Measurements from ENCODE around the gene SLC25A25.

SLC25A25 gene

GRCh38 chr9:128145536-128145935 is 77.5 kb downstream of the SLC25A25 start:
- FAIRE-seq (no peak), DNase-seq (ENCODE audit: insufficient read length, low spot score) (no peak)
- no peak for TF ChIP-seq POLR2AphosphoS5 (IDR thresholded peaks at IDR 0.05; ENCODE audit: low read depth, low read length)

DNA sequence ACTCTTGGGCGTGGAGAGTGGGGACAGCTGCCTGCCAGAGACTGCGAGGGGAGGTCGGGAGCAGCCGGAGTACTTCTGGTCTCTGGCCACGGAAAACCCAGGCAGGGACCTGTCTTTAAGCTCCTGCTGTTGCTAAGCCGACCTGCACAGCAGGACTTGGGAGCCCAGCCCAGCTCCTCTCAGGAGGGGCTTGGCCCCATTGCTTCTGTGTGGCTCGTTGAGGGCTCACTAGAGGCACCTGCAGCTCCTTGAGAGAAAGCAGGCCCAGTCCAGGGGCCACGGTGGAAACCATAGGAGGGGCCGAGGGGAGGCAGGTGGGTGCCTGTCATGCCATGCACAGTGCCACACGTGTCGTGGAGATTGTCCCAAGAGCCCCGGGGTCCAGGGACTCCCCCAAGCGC is 77.9 kb downstream of the SLC25A25 start:
- FAIRE-seq: no peak
- TF ChIP-seq SPI1 (IDR thresholded peaks at IDR 0.05; ENCODE audit: low read depth, low read length): no peak
- no peak for TF ChIP-seq POLR2A (IDR thresholded peaks at IDR 0.05; ENCODE audit: low read depth, low read length)
- no peak for TF ChIP-seq TAF1 (IDR thresholded peaks at IDR 0.05; ENCODE audit: low read depth, low read length)
- TF ChIP-seq POLR2AphosphoS5 (IDR thresholded peaks at IDR 0.05; ENCODE audit: low read depth, low read length): no peak
- TF ChIP-seq POU2F2 (IDR thresholded peaks at IDR 0.05; ENCODE audit: low read depth, low read length): no peak
- TF ChIP-seq PAX5 (IDR thresholded peaks at IDR 0.05; ENCODE audit: insufficient read depth, low read length, severe bottlenecking): no peak
- no peak for DNase-seq (ENCODE audit: insufficient read length, low spot score)

- FAIRE-seq (no peak), DNase-seq (ENCODE audit: insufficient read length, low spot score) (no peak)
- TF ChIP-seq TAF1 (IDR thresholded peaks at IDR 0.05; ENCODE audit: low read depth, low read length) (no peak), POLR2A (IDR thresholded peaks at IDR 0.05; ENCODE audit: low read depth, low read length) (no peak), SPI1 (IDR thresholded peaks at IDR 0.05; ENCODE audit: low read depth, low read length) (no peak), PAX5 (IDR thresholded peaks at IDR 0.05; ENCODE audit: insufficient read depth, low read length, severe bottlenecking) (no peak), POLR2AphosphoS5 (IDR thresholded peaks at IDR 0.05; ENCODE audit: low read depth, low read length) (no peak), POU2F2 (IDR thresholded peaks at IDR 0.05; ENCODE audit: low read depth, low read length) (no peak)
Measured at GRCh38 chr9:128146591-128147120, 78.6 kb downstream of the SLC25A25 start.

DNA sequence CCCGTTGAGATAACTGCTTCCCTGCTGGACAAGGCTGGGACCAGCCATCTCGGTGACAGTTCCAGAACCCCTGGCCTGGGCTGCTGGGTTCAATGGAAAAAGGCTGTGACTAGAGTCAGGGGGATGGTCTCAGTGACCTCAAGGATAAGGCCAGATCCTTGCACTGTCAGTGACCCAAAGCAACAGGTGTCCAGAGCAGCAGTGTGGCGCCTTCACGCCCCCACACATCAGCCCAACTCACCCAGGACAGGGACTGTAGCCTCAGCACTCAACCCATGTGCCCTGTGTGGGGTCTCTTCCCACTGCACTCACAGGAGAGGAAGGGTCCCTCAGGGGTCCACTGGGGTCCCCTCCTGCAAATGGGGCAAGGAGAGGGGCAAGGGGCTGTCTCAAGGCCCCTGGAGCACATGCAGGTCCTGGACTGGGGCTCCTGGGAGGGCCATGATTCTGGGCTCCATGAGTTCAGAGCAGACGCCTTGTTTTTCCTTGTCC is 80.5 kb downstream of the SLC25A25 start:
- no peak for DNase-seq (ENCODE audit: insufficient read length, low spot score)
- TF ChIP-seq TAF1 (IDR thresholded peaks at IDR 0.05; ENCODE audit: low read depth, low read length): no peak
- no peak for TF ChIP-seq POU2F2 (IDR thresholded peaks at IDR 0.05; ENCODE audit: low read depth, low read length)
- no peak for TF ChIP-seq POLR2AphosphoS5 (IDR thresholded peaks at IDR 0.05; ENCODE audit: low read depth, low read length)
- no peak for TF ChIP-seq POLR2A (IDR thresholded peaks at IDR 0.05; ENCODE audit: low read depth, low read length)
- no peak for TF ChIP-seq PAX5 (IDR thresholded peaks at IDR 0.05; ENCODE audit: insufficient read depth, low read length, severe bottlenecking)
- no peak for TF ChIP-seq SPI1 (IDR thresholded peaks at IDR 0.05; ENCODE audit: low read depth, low read length)
- no peak for FAIRE-seq

DNA sequence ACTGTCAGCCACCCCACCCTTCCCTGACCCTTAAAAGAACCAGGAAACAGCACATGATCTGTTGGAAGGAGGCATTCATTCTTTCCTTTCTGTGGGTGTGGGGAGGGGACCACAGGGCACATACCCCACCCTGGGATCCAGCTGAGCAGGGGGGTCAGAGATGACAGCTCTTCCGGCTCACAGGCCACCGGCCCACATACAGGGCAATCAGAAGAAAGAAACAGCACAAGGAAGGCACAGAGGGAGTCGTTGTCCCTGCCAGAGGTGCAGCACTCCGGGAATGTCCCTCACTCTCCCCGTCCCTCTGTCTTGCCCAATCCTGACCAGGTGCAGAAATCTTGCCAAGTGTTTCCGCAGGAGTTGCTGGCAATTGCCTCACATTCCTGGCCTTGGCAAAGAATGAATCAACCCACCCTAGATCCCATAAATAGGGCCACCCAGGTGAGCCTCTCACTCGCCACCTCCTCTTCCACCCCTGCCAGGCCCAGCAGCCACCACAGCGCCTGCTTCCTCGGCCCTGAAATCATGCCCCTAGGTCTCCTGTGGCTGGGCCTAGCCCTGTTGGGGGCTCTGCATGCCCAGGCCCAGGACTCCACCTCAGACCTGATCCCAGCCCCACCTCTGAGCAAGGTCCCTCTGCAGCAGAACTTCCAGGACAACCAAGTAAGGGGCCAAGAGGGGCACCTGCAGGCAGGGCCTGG is 81.1 kb downstream of the SLC25A25 start, which contains the start of gene LCN2:
Gene LCN2, plus strand, starts transcription at position 453 of the 701 bp plus-strand sequence. Its CDS starts 73 bp downstream, at position 526.
- TF ChIP-seq POU2F2 (IDR thresholded peaks at IDR 0.05; ENCODE audit: low read depth, low read length): no peak
- TF ChIP-seq TAF1 (IDR thresholded peaks at IDR 0.05; ENCODE audit: low read depth, low read length): no peak
- TF ChIP-seq POLR2A (IDR thresholded peaks at IDR 0.05; ENCODE audit: low read depth, low read length): no peak
- TF ChIP-seq SPI1 (IDR thresholded peaks at IDR 0.05; ENCODE audit: low read depth, low read length): no peak
- no peak for TF ChIP-seq POLR2AphosphoS5 (IDR thresholded peaks at IDR 0.05; ENCODE audit: low read depth, low read length)
- no peak for TF ChIP-seq PAX5 (IDR thresholded peaks at IDR 0.05; ENCODE audit: insufficient read depth, low read length, severe bottlenecking)
- FAIRE-seq (no peak), DNase-seq (ENCODE audit: insufficient read length, low spot score) (peak; percentile 12)

DNA sequence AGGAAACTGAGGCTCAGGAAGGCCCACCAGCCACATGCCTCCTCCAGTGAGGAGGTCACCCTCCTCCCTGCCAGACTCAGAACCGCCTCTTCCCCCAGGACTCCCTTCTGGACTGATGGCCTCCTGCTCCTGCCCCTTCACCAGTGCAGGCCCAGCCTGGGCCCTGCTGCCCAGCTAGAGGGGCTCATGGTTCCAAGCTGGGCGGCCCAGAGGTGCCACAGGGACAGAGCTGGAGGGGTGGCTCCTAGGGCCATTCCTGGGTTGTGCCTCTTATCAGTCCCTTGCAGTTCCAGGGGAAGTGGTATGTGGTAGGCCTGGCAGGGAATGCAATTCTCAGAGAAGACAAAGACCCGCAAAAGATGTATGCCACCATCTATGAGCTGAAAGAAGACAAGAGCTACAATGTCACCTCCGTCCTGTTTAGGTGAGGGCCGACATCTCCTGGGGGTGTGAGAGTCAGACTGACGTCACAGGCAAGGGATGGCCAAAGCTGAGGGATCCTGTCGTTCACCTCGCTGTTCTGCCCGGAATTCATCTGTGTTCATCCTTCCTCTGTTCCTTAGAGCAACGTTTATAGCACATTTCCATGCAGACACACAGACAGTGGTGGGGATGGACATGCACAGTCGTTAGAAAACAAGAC is 82.0 kb downstream of the SLC25A25 start:
- no peak for FAIRE-seq
- DNase-seq (ENCODE audit: insufficient read length, low spot score): peak; percentile 11
- no peak for TF ChIP-seq POLR2AphosphoS5 (IDR thresholded peaks at IDR 0.05; ENCODE audit: low read depth, low read length)
- TF ChIP-seq SPI1 (IDR thresholded peaks at IDR 0.05; ENCODE audit: low read depth, low read length): no peak
- TF ChIP-seq PAX5 (IDR thresholded peaks at IDR 0.05; ENCODE audit: insufficient read depth, low read length, severe bottlenecking): no peak
- no peak for TF ChIP-seq TAF1 (IDR thresholded peaks at IDR 0.05; ENCODE audit: low read depth, low read length)
- no peak for TF ChIP-seq POLR2A (IDR thresholded peaks at IDR 0.05; ENCODE audit: low read depth, low read length)
- TF ChIP-seq POU2F2 (IDR thresholded peaks at IDR 0.05; ENCODE audit: low read depth, low read length): no peak

DNA sequence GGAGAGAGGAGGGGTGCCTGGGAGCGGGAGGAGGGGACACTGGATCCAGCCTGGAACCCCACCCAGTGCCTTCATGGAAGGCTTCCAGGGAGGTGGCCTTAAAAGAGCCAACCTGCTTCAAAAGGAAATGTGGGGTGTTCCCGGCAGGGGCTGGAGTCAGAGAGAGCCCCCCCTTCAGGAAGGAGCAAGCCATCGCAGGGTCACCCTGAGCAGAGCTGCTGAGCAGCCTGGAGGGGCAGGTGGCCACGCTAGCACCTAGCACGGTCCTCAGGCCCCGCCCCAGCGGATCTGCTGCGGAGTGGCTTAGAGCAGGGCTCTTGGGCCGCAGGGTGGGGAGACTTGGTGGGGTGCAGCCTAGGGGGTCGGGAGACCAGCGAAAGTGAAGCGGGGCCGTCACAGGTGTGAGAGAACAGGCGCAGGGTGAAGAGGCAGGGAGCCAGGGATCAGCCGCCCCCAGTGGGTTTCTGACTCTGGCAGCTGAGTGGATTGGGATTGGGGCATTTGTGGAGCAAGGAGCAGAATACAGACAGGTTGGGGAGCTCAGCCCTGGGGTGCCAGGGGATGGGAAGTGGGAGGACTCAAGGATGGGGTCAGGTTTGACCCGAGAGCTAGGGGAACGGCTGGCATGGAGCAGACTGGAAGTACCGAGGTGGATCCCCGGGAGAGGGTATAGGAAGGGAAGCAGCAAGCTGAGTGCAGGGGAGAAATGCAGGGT is 82.7 kb downstream of the SLC25A25 start:
- no peak for FAIRE-seq

DNA sequence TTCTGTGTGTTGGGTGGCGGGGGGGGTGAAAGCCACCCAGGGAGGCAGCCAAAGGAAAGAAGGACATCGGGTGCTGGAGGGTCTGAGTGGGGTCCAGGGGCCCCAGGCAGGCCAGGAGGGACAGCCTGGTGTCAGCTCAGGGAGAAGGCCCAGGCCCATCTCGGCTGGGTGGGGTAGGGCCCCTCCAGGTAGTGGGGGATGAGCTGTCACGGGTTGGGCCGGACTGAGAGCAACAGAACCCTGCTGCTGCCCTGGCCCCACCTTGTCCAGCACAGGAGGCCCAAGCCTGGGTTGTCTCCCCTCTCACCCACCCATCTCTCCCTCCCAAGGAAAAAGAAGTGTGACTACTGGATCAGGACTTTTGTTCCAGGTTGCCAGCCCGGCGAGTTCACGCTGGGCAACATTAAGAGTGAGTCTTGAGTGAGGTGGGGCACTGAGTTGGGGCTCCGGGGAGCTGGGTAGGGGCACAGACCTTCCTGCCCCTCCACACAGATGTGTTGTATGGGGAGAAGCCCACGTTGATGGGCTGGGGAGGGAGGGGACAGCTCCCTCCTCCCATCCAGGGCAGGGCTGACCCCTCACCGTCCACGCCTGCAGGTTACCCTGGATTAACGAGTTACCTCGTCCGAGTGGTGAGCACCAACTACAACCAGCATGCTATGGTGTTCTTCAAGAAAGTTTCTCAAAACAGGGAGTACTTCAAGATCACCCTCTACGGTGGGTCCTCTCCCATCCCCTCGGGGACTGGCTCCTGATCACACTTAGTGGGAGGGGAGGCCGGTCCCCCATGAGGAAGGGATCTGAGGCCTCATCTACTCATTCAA is 83.5 kb downstream of the SLC25A25 start:
- TF ChIP-seq POU2F2 (IDR thresholded peaks at IDR 0.05; ENCODE audit: low read depth, low read length): no peak
- no peak for TF ChIP-seq PAX5 (IDR thresholded peaks at IDR 0.05; ENCODE audit: insufficient read depth, low read length, severe bottlenecking)
- TF ChIP-seq POLR2AphosphoS5 (IDR thresholded peaks at IDR 0.05; ENCODE audit: low read depth, low read length): no peak
- no peak for TF ChIP-seq TAF1 (IDR thresholded peaks at IDR 0.05; ENCODE audit: low read depth, low read length)
- no peak for TF ChIP-seq POLR2A (IDR thresholded peaks at IDR 0.05; ENCODE audit: low read depth, low read length)
- DNase-seq (ENCODE audit: insufficient read length, low spot score) (peak; percentile 6), FAIRE-seq (no peak)

More for the DNA sequence above, 82.7 kb downstream of the SLC25A25 start:
- TF ChIP-seq TAF1 (IDR thresholded peaks at IDR 0.05; ENCODE audit: low read depth, low read length) (no peak), SPI1 (IDR thresholded peaks at IDR 0.05; ENCODE audit: low read depth, low read length) (no peak), PAX5 (IDR thresholded peaks at IDR 0.05; ENCODE audit: insufficient read depth, low read length, severe bottlenecking) (no peak), POLR2AphosphoS5 (IDR thresholded peaks at IDR 0.05; ENCODE audit: low read depth, low read length) (no peak), POU2F2 (IDR thresholded peaks at IDR 0.05; ENCODE audit: low read depth, low read length) (no peak), POLR2A (IDR thresholded peaks at IDR 0.05; ENCODE audit: low read depth, low read length) (no peak)
- peak; percentile 60 for DNase-seq (ENCODE audit: insufficient read length, low spot score)

All from GM12891 (cell line).